GM12873 (cell line): ENCODE measurements around the gene DUSP16.

Experiments used
- CTCF ChIP-seq: IDR thresholded peaks from 2 replicates; pipeline ENCODE4 v1.5.1; 2012; ENCODE audit warnings: low read depth, mild to moderate bottlenecking, moderate library complexity, low read length, control low read depth; ENCODE audit not compliant: insufficient read depth; ENCODE audit errors: missing control alignments

The DUSP16 gene

GRCh38 chr12:12433203-12433731, 129.4 kb downstream of the DUSP16 start:
- TF ChIP-seq CTCF: no peak

- TF ChIP-seq CTCF: no peak
These were observed 130.3 kb downstream of the DUSP16 start for GRCh38 chr12:12432364-12432763.

GRCh38 chr12:12428961-12429657, 133.6 kb downstream of the DUSP16 start:
- TF ChIP-seq CTCF: no peak

GRCh38 chr12:12428047-12428446, 134.6 kb downstream of the DUSP16 start:
- TF ChIP-seq CTCF: no peak

- no peak for TF ChIP-seq CTCF
These were observed 135.1 kb downstream of the DUSP16 start for GRCh38 chr12:12427568-12427967.

GRCh38 chr12:12425616-12426015, 137.0 kb downstream of the DUSP16 start:
- no peak for TF ChIP-seq CTCF

- TF ChIP-seq CTCF: no peak
These were observed 137.7 kb downstream of the DUSP16 start for GRCh38 chr12:12425001-12425400.
